ENCODE data around the gene GRID1. TPM values are rescaled to one million over a fixed set of nuclear protein-coding genes. Genes with fewer than 3 reads are reported as not detected.
"Not testable (repeated sequence)": the region's sequence is repeated elsewhere in the genome, so short reads cannot be mapped to it uniquely, and the experiment has no call there.

The GRID1 gene
- total and polyA plus RNA-seq, 11 donors: 0.69 to 3.4 (median 1.6) TPM

DNA sequence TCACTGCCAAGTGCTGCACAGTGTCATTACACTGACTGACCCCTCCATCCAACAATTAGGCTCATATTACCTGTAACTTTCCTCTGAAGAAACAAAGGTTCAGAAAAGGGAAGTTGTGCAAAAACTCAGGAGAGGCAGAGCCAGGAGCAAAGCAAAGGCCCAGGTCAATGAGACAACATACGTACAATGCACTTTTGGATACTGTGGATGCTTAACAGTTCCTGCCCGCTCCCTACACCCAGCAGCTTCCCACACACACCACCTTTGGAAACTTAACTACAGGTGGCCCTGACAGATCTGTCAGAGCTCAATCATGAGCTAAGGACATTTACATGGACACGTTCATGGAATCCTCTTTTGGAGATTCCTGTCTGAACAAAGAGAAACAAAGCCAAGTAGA lies 515.9 kb downstream of the GRID1 start:
- no peak for TF ChIP-seq CTCF (IDR thresholded peaks at IDR 0.05)
- no peak for TF ChIP-seq POLR2A (IDR thresholded peaks at IDR 0.05)
- no peak for ATAC-seq
- Histone ChIP-seq H3K36me3 (no peaks in the 10 kb centered on the region), H3K9me3 (peaks cover 0 to 13% (median 0%) of the 10 kb centered on the region in 12 donors), H3K27me3 (no peaks in the 10 kb centered on the region), H3K27ac (no peak overlapping the region), H3K4me3 (no peak overlapping the region), H3K4me1 (no peaks in the 10 kb centered on the region)
- DNase-seq: no peak
- WGBS, 4 donors: 88 to 96% (median 90%) methylated on average over 3 of the region's 3 CpGs
- intact Hi-C loops (cut with DNase I): no loop called here

DNA sequence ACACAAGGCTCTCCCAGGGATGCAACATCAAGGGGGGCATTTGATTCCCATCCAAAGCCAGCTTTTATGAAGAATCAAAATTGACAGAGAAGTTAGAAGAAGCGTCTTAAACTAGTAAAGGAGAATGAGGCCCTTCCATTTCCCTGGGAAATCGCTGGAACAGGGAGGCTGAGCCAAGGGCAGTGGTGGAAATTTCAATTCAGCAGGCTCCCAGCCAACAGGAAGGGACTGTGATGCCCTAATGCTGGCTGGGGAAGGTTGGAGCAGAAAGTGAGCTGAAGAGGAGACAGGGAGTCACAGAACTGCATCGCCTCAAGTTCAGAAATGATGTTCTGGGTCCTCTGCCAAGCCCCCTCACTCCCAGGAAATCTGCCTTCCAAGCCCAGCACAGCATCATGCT lies 517.3 kb downstream of the GRID1 start:
- WGBS, 4 donors: 43 to 66% (median 49%) methylated on average over 3 of the region's 3 CpGs
- ATAC-seq (no peak), DNase-seq (no peak)
- no peak overlapping the region for H3K4me3 ChIP-seq
- intact Hi-C loops (cut with DNase I): no loop called here
- H3K4me1 ChIP-seq: no peaks in the 10 kb centered on the region
- H3K9me3 ChIP-seq: peaks cover 0 to 13% (median 0%) of the 10 kb centered on the region in 12 donors
- no peaks in the 10 kb centered on the region for H3K27me3 ChIP-seq
- TF ChIP-seq POLR2A (IDR thresholded peaks at IDR 0.05): no peak
- no peak for TF ChIP-seq CTCF (IDR thresholded peaks at IDR 0.05)
- H3K36me3 ChIP-seq: no peaks in the 10 kb centered on the region
- H3K27ac ChIP-seq: no peak overlapping the region

- Histone ChIP-seq H3K4me1 (no peaks in the 10 kb centered on the region), H3K27ac (no peak overlapping the region), H3K9me3 (peaks cover 0 to 13% (median 0%) of the 10 kb centered on the region in 12 donors), H3K36me3 (no peaks in the 10 kb centered on the region), H3K27me3 (no peaks in the 10 kb centered on the region), H3K4me3 (no peak overlapping the region)
- ATAC-seq (no peak), DNase-seq (no peak)
- intact Hi-C loops (cut with DNase I): no loop called here
- 74 to 75% (median 75%) methylated on average over 4 of the region's 4 CpGs for WGBS, 4 donors
- TF ChIP-seq CTCF (IDR thresholded peaks at IDR 0.05): no peak
- TF ChIP-seq POLR2A (IDR thresholded peaks at IDR 0.05): no peak
Observed at GRCh38 chr10:85848756-85849155, 517.8 kb downstream of the GRID1 start.

DNA sequence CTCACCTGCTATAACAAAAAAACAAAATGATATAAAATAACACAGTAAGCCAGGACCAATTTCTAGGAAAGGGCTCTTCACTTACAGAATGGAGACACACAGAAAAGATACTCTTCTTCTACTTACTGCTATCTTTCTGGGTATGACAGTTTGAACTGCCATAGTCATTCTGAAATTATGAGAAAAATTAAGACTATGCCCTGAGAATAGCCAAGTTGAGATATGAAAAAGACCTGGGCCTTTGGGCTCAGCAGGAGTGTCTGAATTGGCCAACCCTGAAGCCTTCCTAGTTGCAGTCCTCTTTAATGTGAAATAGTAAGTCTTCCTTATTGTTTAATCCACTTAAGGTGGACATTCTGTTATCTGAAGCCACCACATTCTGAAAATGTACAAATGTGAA lies 519.5 kb downstream of the GRID1 start:
- H3K36me3 ChIP-seq: no peaks in the 10 kb centered on the region
- H3K27ac ChIP-seq: no peak overlapping the region
- no peak for ATAC-seq
- TF ChIP-seq POLR2A (IDR thresholded peaks at IDR 0.05) (no peak), CTCF (IDR thresholded peaks at IDR 0.05) (no peak)
- peaks cover 0 to 13% (median 0%) of the 10 kb centered on the region in 12 donors for H3K9me3 ChIP-seq
- H3K4me1 ChIP-seq: no peaks in the 10 kb centered on the region
- H3K4me3 ChIP-seq: no peak overlapping the region
- no peaks in the 10 kb centered on the region for H3K27me3 ChIP-seq
- intact Hi-C loops (cut with DNase I): no loop called here
- DNase-seq: no peak

DNA sequence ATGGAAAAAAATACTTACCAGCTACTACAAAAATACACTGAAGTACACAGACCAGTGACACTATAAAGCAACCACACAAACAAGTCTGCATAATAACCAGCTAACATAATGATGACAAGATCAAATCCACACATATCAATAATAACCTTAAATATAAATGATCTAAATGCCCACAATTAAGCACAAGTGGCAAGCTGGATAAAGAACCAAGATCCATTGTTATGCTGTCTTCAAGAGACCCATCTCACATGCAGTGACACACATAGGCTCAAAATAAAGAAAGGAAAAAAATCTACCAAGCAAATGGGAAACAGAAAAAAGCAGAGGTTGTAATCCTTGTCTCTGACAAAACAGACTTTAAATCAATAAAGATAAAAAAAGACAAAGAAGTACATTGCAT lies 527.9 kb downstream of the GRID1 start:
- H3K4me1 ChIP-seq; H3K4me3 ChIP-seq; H3K27me3 ChIP-seq; H3K27ac ChIP-seq; DNase-seq; H3K36me3 ChIP-seq; intact Hi-C loops (cut with DNase I); ATAC-seq: not testable (repeated sequence)
- peaks cover 0 to 56% (median 20%) of the 10 kb centered on the region in 12 donors for H3K9me3 ChIP-seq
